Neural crest cell (in vitro differentiated cells): ENCODE data around the gene ZDHHC18. TPM values are rescaled to one million over a fixed set of nuclear protein-coding genes. Genes with fewer than 3 reads are reported as not detected.

Experiments used
- DNase-seq: peaks from one replicate; pipeline ENCODE4 v3.0.0; 2021; ENCODE audit warnings: low read depth, mixed read lengths, low spot score
- H3K27ac Mint-ChIP-seq: one replicate; pipeline ENCODE4 v1.8.0; 2021; ENCODE audit warnings: mild to moderate bottlenecking, mixed read lengths; ENCODE audit not compliant: unreplicated experiment
- H3K27me3 Mint-ChIP-seq: 2 replicates; pipeline ENCODE4 v1.8.0; 2021; ENCODE audit warnings: low read depth, mild to moderate bottlenecking, mixed read lengths
- H3K36me3 Mint-ChIP-seq: 2 replicates; pipeline ENCODE4 v1.8.0; 2021; ENCODE audit warnings: low read depth, mild to moderate bottlenecking, mixed read lengths
- H3K4me1 Mint-ChIP-seq: 2 replicates; pipeline ENCODE4 v1.8.0; 2021; ENCODE audit warnings: mixed read lengths
- H3K4me3 Mint-ChIP-seq: one replicate; pipeline ENCODE4 v1.8.0; 2021; ENCODE audit warnings: mild to moderate bottlenecking, mixed read lengths
- H3K9me3 Mint-ChIP-seq: 2 replicates; pipeline ENCODE4 v1.8.0; 2021; ENCODE audit warnings: mixed read lengths
- CTCF ChIP-seq: fragments of 200-600 bp; sonication (generic); conservative IDR thresholded peaks from 2 replicates; pipeline ENCODE4 v1.5.0; 2021; ENCODE audit warnings: antibody characterized with exemption, mild to moderate bottlenecking
- total RNA-seq: library from RNA; stranded (reverse); gene quantifications from 2 replicates; pipeline ENCODE4 v1.2.1, GENCODE V29; 2021

Gene ZDHHC18
- total RNA-seq, 1 donor from 2014 or later = 44.3 TPM

GRCh38 chr1:26789931-26790330 lies 36.6 kb upstream of the ZDHHC18 start:
- no peak for DNase-seq
- Mint-ChIP-seq H3K36me3 (no peaks in the 10 kb centered on the region), H3K9me3 (no peaks in the 10 kb centered on the region), H3K4me1 (peaks cover 39% of the 10 kb centered on the region), H3K27ac (no peak overlapping the region), H3K4me3 (peak overlapping the region; percentile 58), H3K27me3 (peaks cover 14% of the 10 kb centered on the region)
- no peak for TF ChIP-seq CTCF

GRCh38 chr1:26790551-26790953 lies 35.9 kb upstream of the ZDHHC18 start:
- H3K27ac Mint-ChIP-seq = no peak overlapping the region
- no peaks in the 10 kb centered on the region for H3K36me3 Mint-ChIP-seq
- peaks cover 32% of the 10 kb centered on the region for H3K4me1 Mint-ChIP-seq

GRCh38 chr1:26791148-26791547 lies 35.3 kb upstream of the ZDHHC18 start:
- DNase-seq = no peak
- Mint-ChIP-seq H3K27ac (no peak overlapping the region), H3K27me3 (peaks cover 12% of the 10 kb centered on the region), H3K9me3 (no peaks in the 10 kb centered on the region), H3K4me1 (peaks cover 26% of the 10 kb centered on the region), H3K4me3 (peak overlapping the region; percentile 71), H3K36me3 (no peaks in the 10 kb centered on the region)
- no peak for TF ChIP-seq CTCF

More at GRCh38 chr1:26790551-26790953, 35.9 kb upstream of the ZDHHC18 start:
- no peak for TF ChIP-seq CTCF
- H3K9me3 Mint-ChIP-seq = no peaks in the 10 kb centered on the region
- no peak for DNase-seq
- H3K4me3 Mint-ChIP-seq = peak overlapping the region; percentile 71
- H3K27me3 Mint-ChIP-seq = peaks cover 14% of the 10 kb centered on the region

- peaks cover 22% of the 10 kb centered on the region for H3K4me1 Mint-ChIP-seq
- no peak for DNase-seq
- H3K36me3 Mint-ChIP-seq = no peaks in the 10 kb centered on the region
- H3K27ac Mint-ChIP-seq = no peak overlapping the region
- no peaks in the 10 kb centered on the region for H3K9me3 Mint-ChIP-seq
- TF ChIP-seq CTCF = no peak
- H3K27me3 Mint-ChIP-seq = peaks cover 11% of the 10 kb centered on the region
- H3K4me3 Mint-ChIP-seq = peak overlapping the region; percentile 71
These were observed 34.9 kb upstream of the ZDHHC18 start for GRCh38 chr1:26791626-26792025.

- no peaks in the 10 kb centered on the region for H3K9me3 Mint-ChIP-seq
- TF ChIP-seq CTCF = no peak
- H3K36me3 Mint-ChIP-seq = no peaks in the 10 kb centered on the region
- H3K27me3 Mint-ChIP-seq = peaks cover 2% of the 10 kb centered on the region
- peak overlapping the region; percentile 16 for H3K4me3 Mint-ChIP-seq
- peak overlapping the region; percentile 0 for H3K27ac Mint-ChIP-seq
- H3K4me1 Mint-ChIP-seq = peaks cover 12% of the 10 kb centered on the region
- no peak for DNase-seq
These were observed 33.6 kb upstream of the ZDHHC18 start for GRCh38 chr1:26792924-26793323.

- H3K4me1 Mint-ChIP-seq = peaks cover under 1% of the 10 kb centered on the region
- no peak overlapping the region for H3K4me3 Mint-ChIP-seq
- no peaks in the 10 kb centered on the region for H3K36me3 Mint-ChIP-seq
- H3K27ac Mint-ChIP-seq = no peak overlapping the region
- H3K9me3 Mint-ChIP-seq = no peaks in the 10 kb centered on the region
- no peak for TF ChIP-seq CTCF
- no peaks in the 10 kb centered on the region for H3K27me3 Mint-ChIP-seq
- no peak for DNase-seq
These were observed 32.1 kb upstream of the ZDHHC18 start for GRCh38 chr1:26794391-26794790.
